Right atrium auricular region (tissue), 2 donors: ENCODE results near the gene P4HB. TPM values are rescaled to one million over a fixed set of nuclear protein-coding genes. Genes with fewer than 3 reads are reported as not detected.

ENCODE experiments used
- DNase-seq: peaks from one replicate; pipeline ENCODE4 v3.0.0-alpha.2; 2019; ENCODE audit warnings: low spot score
- H3K27ac ChIP-seq, 2 donors: fragments of 200-600 bp; sonication (generic); 1 replicate in 1 of 2; 2 replicates in 1 of 2; pipeline ENCODE4 v1.5.1; 2016 to 2019
- H3K27me3 ChIP-seq, 2 donors: fragments of 200-600 bp; sonication (generic); one replicate each; pipeline versions ENCODE4 v1.5.1 to v1.6.0; 2017 to 2019
- H3K36me3 ChIP-seq: fragments of 200-600 bp; sonication (generic); one replicate; pipeline ENCODE4 v1.5.1; 2016
- H3K4me1 ChIP-seq, 2 donors: fragments of 200-600 bp; sonication (generic); one replicate each; pipeline versions ENCODE4 v1.5.1 to v1.6.0; 2017 to 2019
- H3K4me3 ChIP-seq, 2 donors: fragments of 200-600 bp; sonication (generic); 1 replicate in 1 of 2; 2 replicates in 1 of 2; pipeline ENCODE4 v1.5.1; 2017 to 2019; ENCODE audit warnings: mild to moderate bottlenecking in 1 of 2, moderate library complexity in 1 of 2
- H3K9me3 ChIP-seq, 2 donors: fragments of 200-600 bp; sonication (generic); one replicate each; pipeline ENCODE4 v1.5.1; 2019
- total RNA-seq, 2 donors: library from RNA; depleted of rRNA; stranded (reverse); fragments of >200 nt; gene quantifications; one replicate each; pipeline ENCODE4 v1.1.0, GENCODE V29; 2016
- TF ChIP-seq, protein P1 (sequence below), 2 donors: fragments of 200-600 bp; sonication (generic); IDR thresholded peaks; one replicate each; pipeline ENCODE4 v1.5.1; 2019; ENCODE audit warnings: antibody characterized with exemption in 2 of 2

P4HB gene
- total RNA-seq, 2 donors from 2014 or later: 321 to 426 TPM

DNA sequence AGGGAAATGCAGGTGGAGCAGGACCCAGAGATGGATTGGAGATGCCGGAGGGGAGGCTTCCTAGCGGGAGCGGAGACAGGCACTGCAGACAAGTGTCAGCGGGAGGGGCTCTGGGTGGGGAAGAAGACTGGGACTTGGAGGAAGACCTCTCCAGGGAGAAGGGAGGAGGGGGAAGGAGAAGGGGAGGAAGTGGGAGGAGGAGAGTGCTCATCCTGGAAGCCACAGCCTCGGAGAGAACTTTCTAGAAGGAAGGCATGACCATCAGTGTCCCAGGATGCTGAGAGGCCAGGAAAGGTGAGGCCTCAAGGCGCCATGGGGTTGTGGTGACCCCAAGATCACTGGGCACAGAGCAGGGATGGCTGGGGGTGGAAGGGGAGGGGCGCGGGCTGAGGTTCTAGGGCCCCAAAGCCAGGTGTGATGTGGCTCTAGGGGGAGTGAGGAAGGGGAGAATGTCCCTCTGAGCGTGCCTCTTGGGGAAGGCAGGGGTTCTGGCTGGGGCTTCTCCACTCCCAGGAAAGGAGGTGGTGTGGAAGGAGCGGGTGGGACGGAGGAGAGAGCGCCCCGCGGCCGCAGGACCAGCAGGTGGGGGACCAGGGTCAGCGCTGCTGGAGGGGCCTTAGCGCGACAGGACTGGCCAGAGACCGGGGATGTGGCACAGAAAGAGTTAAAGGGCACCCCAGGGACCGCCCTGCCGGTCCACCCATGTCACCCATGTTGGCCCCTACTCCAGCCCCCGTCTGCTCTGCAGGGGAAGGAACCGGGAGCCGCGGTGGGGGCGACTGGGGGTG is 57.3 kb downstream of the P4HB start:
- TF ChIP-seq, protein P1, sequence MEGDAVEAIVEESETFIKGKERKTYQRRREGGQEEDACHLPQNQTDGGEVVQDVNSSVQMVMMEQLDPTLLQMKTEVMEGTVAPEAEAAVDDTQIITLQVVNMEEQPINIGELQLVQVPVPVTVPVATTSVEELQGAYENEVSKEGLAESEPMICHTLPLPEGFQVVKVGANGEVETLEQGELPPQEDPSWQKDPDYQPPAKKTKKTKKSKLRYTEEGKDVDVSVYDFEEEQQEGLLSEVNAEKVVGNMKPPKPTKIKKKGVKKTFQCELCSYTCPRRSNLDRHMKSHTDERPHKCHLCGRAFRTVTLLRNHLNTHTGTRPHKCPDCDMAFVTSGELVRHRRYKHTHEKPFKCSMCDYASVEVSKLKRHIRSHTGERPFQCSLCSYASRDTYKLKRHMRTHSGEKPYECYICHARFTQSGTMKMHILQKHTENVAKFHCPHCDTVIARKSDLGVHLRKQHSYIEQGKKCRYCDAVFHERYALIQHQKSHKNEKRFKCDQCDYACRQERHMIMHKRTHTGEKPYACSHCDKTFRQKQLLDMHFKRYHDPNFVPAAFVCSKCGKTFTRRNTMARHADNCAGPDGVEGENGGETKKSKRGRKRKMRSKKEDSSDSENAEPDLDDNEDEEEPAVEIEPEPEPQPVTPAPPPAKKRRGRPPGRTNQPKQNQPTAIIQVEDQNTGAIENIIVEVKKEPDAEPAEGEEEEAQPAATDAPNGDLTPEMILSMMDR (IDR thresholded peaks at IDR 0.05): no peak
- Histone ChIP-seq H3K36me3 (no peaks in the 10 kb centered on the region), H3K4me1 (peaks cover 0 to 19% of the 10 kb centered on the region in 2 donors), H3K27me3 (peaks cover 9 to 28% of the 10 kb centered on the region in 2 donors), H3K9me3 (no peaks in the 10 kb centered on the region), H3K27ac (no peak overlapping the region), H3K4me3 (no peak overlapping the region)
- no peak for DNase-seq

DNA sequence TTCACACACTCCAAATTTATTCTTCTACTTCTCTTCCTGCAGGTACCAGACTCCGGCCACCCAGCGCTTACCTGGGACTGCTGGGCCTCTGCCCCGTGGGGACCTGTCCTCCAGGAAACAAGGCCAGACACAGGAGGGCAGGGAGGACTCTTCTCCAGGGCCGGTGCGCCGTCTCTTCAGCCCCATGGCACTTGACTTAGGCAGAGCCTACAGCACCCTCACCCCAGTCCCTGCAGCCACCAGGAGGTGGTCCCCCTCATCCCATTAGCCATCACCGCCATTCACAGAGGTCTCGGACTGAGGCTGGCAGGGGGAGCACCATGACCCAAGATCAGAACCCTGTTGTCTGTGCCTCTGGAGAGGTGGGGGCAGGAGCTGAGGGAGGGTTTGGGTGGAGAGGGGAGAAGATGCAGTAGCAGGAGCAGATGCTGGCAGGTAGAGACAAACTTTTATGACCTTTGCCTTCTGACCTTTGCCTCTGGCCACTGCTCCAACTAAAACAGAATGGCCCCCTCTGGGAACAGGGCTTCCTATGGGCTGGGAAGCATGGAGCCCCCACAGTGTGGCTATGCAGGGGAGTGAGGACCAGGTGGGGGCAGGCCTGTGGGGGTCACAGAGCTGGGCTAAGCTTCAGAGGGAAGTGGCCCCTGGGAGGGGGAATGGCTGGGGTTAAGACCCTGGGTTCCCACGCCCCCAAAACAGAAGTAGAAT is 58.1 kb downstream of the P4HB start:
- H3K27me3 ChIP-seq: peaks cover 9 to 28% of the 10 kb centered on the region in 2 donors
- no peak overlapping the region for H3K27ac ChIP-seq
- no peak for DNase-seq
- peaks cover 0 to 19% of the 10 kb centered on the region in 2 donors for H3K4me1 ChIP-seq
- TF ChIP-seq, protein P1 (IDR thresholded peaks at IDR 0.05): no peak
- no peak overlapping the region for H3K4me3 ChIP-seq
- H3K36me3 ChIP-seq: no peaks in the 10 kb centered on the region
- no peaks in the 10 kb centered on the region for H3K9me3 ChIP-seq

DNA sequence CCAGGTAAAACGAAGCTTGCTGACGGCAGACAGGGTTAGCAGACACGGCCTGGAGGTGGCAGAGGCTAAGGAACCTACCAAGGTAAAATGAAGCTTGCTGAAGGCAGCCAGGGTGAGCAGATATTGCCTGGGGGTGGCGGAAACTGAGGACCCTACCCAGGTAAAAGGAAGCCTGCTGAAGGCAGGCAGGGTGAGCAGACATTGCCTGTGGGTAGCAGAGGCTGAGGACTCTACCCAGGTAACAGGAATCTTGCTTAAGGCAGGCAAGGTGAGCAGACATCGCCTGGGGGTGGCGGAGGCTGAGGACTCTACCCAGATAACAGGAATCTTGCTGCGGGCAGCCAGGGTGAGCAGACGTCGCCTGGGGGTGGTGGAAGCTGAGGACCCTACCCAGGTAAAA is 59.0 kb downstream of the P4HB start:
- Histone ChIP-seq H3K4me3 (no peak overlapping the region), H3K36me3 (no peaks in the 10 kb centered on the region), H3K27me3 (peaks cover 9 to 28% of the 10 kb centered on the region in 2 donors), H3K9me3 (no peaks in the 10 kb centered on the region), H3K27ac (no peak overlapping the region), H3K4me1 (peaks cover 0 to 19% of the 10 kb centered on the region in 2 donors)
- TF ChIP-seq, protein P1 (IDR thresholded peaks at IDR 0.05): no peak
- DNase-seq: no peak

DNA sequence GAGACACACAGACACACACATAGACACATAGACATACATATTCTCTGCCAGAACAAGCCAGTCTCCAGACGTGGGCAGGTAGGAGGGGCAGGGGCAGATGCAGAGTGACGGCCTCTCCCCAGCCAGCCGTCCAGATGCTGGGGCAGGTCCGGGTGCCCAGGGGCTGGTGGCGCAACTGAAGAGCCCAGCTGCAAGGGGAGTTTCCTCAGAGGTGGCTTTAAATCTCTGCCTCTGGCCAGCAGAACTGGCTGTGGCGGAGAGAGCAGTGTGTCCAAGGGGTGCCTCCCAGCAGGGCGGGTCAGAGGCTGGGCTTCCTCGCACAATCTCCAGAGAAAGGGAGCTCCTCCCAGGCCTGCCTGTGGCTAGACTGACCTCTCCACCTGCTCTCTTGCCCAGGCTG is 65.8 kb downstream of the P4HB start:
- H3K27ac ChIP-seq: no peak overlapping the region
- peaks cover 0 to 4% of the 10 kb centered on the region in 2 donors for H3K27me3 ChIP-seq
- H3K9me3 ChIP-seq: no peaks in the 10 kb centered on the region
- no peaks in the 10 kb centered on the region for H3K4me1 ChIP-seq
- no peaks in the 10 kb centered on the region for H3K36me3 ChIP-seq
- DNase-seq: no peak
- TF ChIP-seq, protein P1 (IDR thresholded peaks at IDR 0.05): no peak
- H3K4me3 ChIP-seq: no peak overlapping the region

DNA sequence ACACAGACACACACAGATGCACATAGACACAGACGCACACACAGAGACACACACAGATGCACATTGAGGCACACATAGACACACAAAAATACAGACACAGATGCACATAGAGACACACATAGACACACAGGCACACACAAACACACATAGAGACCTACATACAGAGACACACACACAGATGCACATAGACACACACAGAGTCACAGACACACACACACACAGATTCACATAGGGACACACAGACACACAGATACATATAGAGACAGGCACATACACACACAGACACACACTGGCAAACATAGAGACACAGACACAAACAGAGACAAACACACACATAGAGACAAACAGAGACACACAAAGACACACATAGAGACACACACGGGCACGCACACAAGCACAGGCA is 66.3 kb downstream of the P4HB start:
- H3K4me3 ChIP-seq: no peak overlapping the region
- no peak for DNase-seq
- H3K27ac ChIP-seq: no peak overlapping the region
- H3K9me3 ChIP-seq: no peaks in the 10 kb centered on the region
- TF ChIP-seq, protein P1 (IDR thresholded peaks at IDR 0.05): no peak
- H3K27me3 ChIP-seq: peaks cover 0 to 4% of the 10 kb centered on the region in 2 donors
- no peaks in the 10 kb centered on the region for H3K4me1 ChIP-seq
- H3K36me3 ChIP-seq: no peaks in the 10 kb centered on the region

Other genes starting within 250 kb of the P4HB start
- 10 to 100 TPM; 69.3 to 70.4 TPM for gene NPLOC4, start 223.4 kb downstream of the P4HB start, total RNA-seq
- gene TSPAN10, start 223.3 kb downstream of the P4HB start, total RNA-seq: not detected
- gene PDE6G, start 204.0 kb downstream of the P4HB start, total RNA-seq: not detected
- 10 to 100 TPM; 19.3 to 19.6 TPM for gene OXLD1, start 193.9 kb downstream of the P4HB start, total RNA-seq
- gene CCDC137, start 193.8 kb downstream of the P4HB start, total RNA-seq: 1 to 10 TPM; 3.8 to 5.1 TPM
- gene ARL16, start 176.7 kb downstream of the P4HB start, total RNA-seq: 10 to 100 TPM; 20.3 to 22.2 TPM
- 10 to 100 TPM; 33.7 to 59.5 TPM for gene HGS, start 176.5 kb downstream of the P4HB start, total RNA-seq
- gene MRPL12, start 157.2 kb downstream of the P4HB start, total RNA-seq: 100 to 1,000 TPM in 1 of 2 donors, 10 to 100 TPM in 1; 87.9 to 127 TPM
- 10 to 100 TPM in 1 of 2 donors, 1 to 10 TPM in 1; 6.6 to 18.2 TPM for gene SLC25A10, start 148.3 kb downstream of the P4HB start, total RNA-seq
- not detected for gene GCGR, start 56.4 kb downstream of the P4HB start, total RNA-seq
- gene MCRIP1, start 27.2 kb downstream of the P4HB start, total RNA-seq: 100 to 1,000 TPM in 1 of 2 donors, 10 to 100 TPM in 1; 91.3 to 108 TPM
- gene PPP1R27, start 25.5 kb downstream of the P4HB start, total RNA-seq: not detected
- gene ARHGDIA, start 10.8 kb upstream of the P4HB start, total RNA-seq: 100 to 1,000 TPM in 1 of 2 donors, 10 to 100 TPM in 1; 59.4 to 145 TPM
- 10 to 100 TPM; 24.3 to 35.9 TPM for gene ALYREF, start 31.1 kb upstream of the P4HB start, total RNA-seq
- 100 to 1,000 TPM; 126 to 229 TPM for gene ANAPC11, start 31.2 kb upstream of the P4HB start, total RNA-seq
- 1 to 10 TPM in 1 of 2 donors, not detected in 1; 1.7 TPM for gene NPB, start 41.7 kb upstream of the P4HB start, total RNA-seq
- 10 to 100 TPM; 23.3 to 26.1 TPM for gene PCYT2, start 50.9 kb upstream of the P4HB start, total RNA-seq
- gene SIRT7, start 57.6 kb upstream of the P4HB start, total RNA-seq: 1 to 10 TPM; 2.8 to 4.9 TPM
- 10 to 100 TPM; 21.8 to 26.5 TPM for gene MAFG, start 67.2 kb upstream of the P4HB start, total RNA-seq
- gene PYCR1, start 76.8 kb upstream of the P4HB start, total RNA-seq: 10 to 100 TPM in 1 of 2 donors, 1 to 10 TPM in 1; 8.3 to 10.2 TPM
- gene MYADML2, start 86.7 kb upstream of the P4HB start, total RNA-seq: 1 to 10 TPM in 1 of 2 donors, under 1 TPM in 1; 0.55 to 1.4 TPM
- under 1 TPM in 1 of 2 donors, not detected in 1; 0.35 TPM for gene NOTUM, start 100.7 kb upstream of the P4HB start, total RNA-seq
- gene ASPSCR1, start 117.1 kb upstream of the P4HB start, total RNA-seq: 10 to 100 TPM; 14.1 to 18.8 TPM
- 10 to 100 TPM; 36.5 to 47.6 TPM for gene CENPX, start 162.3 kb upstream of the P4HB start, total RNA-seq
- 1 to 10 TPM; 4.7 to 4.9 TPM for gene LRRC45, start 162.8 kb upstream of the P4HB start, total RNA-seq
- gene RAC3, start 171.1 kb upstream of the P4HB start, total RNA-seq: 1 to 10 TPM in 1 of 2 donors, under 1 TPM in 1; 0.93 to 2.6 TPM
- 100 to 1,000 TPM; 169 to 213 TPM for gene DCXR, start 177.2 kb upstream of the P4HB start, total RNA-seq
- gene RFNG, start 191.3 kb upstream of the P4HB start, total RNA-seq: 10 to 100 TPM; 21.4 to 25.3 TPM
- gene GPS1, start 191.4 kb upstream of the P4HB start, total RNA-seq: 10 to 100 TPM; 79.5 to 90.8 TPM
- 10 to 100 TPM; 33.3 to 45.7 TPM for gene DUS1L, start 205.3 kb upstream of the P4HB start, total RNA-seq
- gene FASN, start 237.7 kb upstream of the P4HB start, total RNA-seq: 10 to 100 TPM; 13.8 to 46.4 TPM